Measurements from ENCODE around the gene GABRB2.

- TF ChIP-seq CTCF (conservative IDR thresholded peaks at IDR 0.05) (peak; percentile 50), ZFX (IDR thresholded peaks at IDR 0.05) (no peak)
Observed at GRCh38 chr5:161535762-161536161, 10.8 kb downstream of the GABRB2 start.
